ENCODE data around the gene ACSBG1.
"Not testable (repeated sequence)": the region's sequence is repeated elsewhere in the genome, so short reads cannot be mapped to it uniquely, and the experiment has no call there.

Gene ACSBG1

GRCh38 chr15:78249131-78249530 lies 14.8 kb upstream of the ACSBG1 start:
- no peak for DNase-seq

GRCh38 chr15:78247911-78248310 lies 13.5 kb upstream of the ACSBG1 start:
- DNase-seq: no peak

- DNase-seq: not testable (repeated sequence)
These were observed 11.7 kb upstream of the ACSBG1 start for GRCh38 chr15:78245976-78246620.

- DNase-seq: not testable (repeated sequence)
These were observed 11.0 kb upstream of the ACSBG1 start for GRCh38 chr15:78245392-78245791.

- DNase-seq: no peak
These were observed 10.5 kb upstream of the ACSBG1 start for GRCh38 chr15:78244893-78245292.

GRCh38 chr15:78244101-78244500 lies 9.7 kb upstream of the ACSBG1 start:
- no peak for DNase-seq

- peak; percentile 6 for DNase-seq
These were observed 9.2 kb upstream of the ACSBG1 start for GRCh38 chr15:78243491-78243941.

- DNase-seq: no peak
These were observed 8.7 kb upstream of the ACSBG1 start for GRCh38 chr15:78243058-78243457.

GRCh38 chr15:78242128-78242527 lies 7.8 kb upstream of the ACSBG1 start:
- DNase-seq: no peak

GRCh38 chr15:78241017-78241416 lies 6.7 kb upstream of the ACSBG1 start:
- peak; percentile 48 for DNase-seq

- no peak for DNase-seq
These were observed 5.4 kb upstream of the ACSBG1 start for GRCh38 chr15:78239811-78240210.

- no peak for DNase-seq
These were observed 2.8 kb upstream of the ACSBG1 start for GRCh38 chr15:78237146-78237545.

GRCh38 chr15:78236491-78236890 lies 2.1 kb upstream of the ACSBG1 start:
- no peak for DNase-seq

- no peak for DNase-seq
These were observed 869 bp downstream of the ACSBG1 start for GRCh38 chr15:78233496-78233895.

- DNase-seq: no peak
These were observed 1.4 kb downstream of the ACSBG1 start for GRCh38 chr15:78232951-78233350.

GRCh38 chr15:78229431-78230406 lies 4.6 kb downstream of the ACSBG1 start:
- no peak for DNase-seq

GRCh38 chr15:78228356-78228996 lies 5.9 kb downstream of the ACSBG1 start:
- no peak for DNase-seq

- no peak for DNase-seq
These were observed 8.4 kb downstream of the ACSBG1 start for GRCh38 chr15:78225783-78226541.

GRCh38 chr15:78224023-78224411 lies 10.3 kb downstream of the ACSBG1 start:
- DNase-seq: no peak

GRCh38 chr15:78223396-78224022 lies 10.9 kb downstream of the ACSBG1 start:
- no peak for DNase-seq

- DNase-seq: no peak
These were observed 11.5 kb downstream of the ACSBG1 start for GRCh38 chr15:78222745-78223395.

GRCh38 chr15:78220713-78221112 lies 13.7 kb downstream of the ACSBG1 start:
- DNase-seq: no peak

Measured in NCI-H1092 treated with DMSO at 0.1 percent for 48 hours (cell line).